Breast epithelium (tissue), 4 donors: ENCODE results near the gene TCL1A. TPM values are rescaled to one million over a fixed set of nuclear protein-coding genes. Genes with fewer than 3 reads are reported as not detected.
"Not testable (repeated sequence)": the region's sequence is repeated elsewhere in the genome, so short reads cannot be mapped to it uniquely, and the experiment has no call there.

Source experiments
- DNase-seq, 2 donors: peaks; one replicate each; pipeline ENCODE4 v3.0.0-alpha.2; 2019; ENCODE audit warnings: low spot score in 2 of 2
- H3K27ac ChIP-seq, 2 donors: fragments of 200-600 bp; sonication (generic) in 1 of 2; one replicate each; pipeline ENCODE4 v1.5.1; 2016 to 2019; ENCODE audit warnings: mild to moderate bottlenecking in 1 of 2
- H3K27me3 ChIP-seq, 2 donors: fragments of 200-600 bp; sonication (generic) in 1 of 2; one replicate each; pipeline versions ENCODE4 v1.5.1 to v1.6.0; 2017 to 2019; ENCODE audit warnings: control low read depth in 1 of 2, mild to moderate bottlenecking in 1 of 2
- H3K36me3 ChIP-seq: fragments of 200-600 bp; one replicate; pipeline ENCODE4 v1.5.1; 2019
- H3K4me1 ChIP-seq, 2 donors: fragments of 200-600 bp; sonication (generic); one replicate each; pipeline ENCODE4 v1.5.1; 2016 to 2019; ENCODE audit warnings: control low read depth in 1 of 2
- H3K4me3 ChIP-seq, 3 donors: fragments of 200-600 bp; sonication (generic); 1 replicate in 2 of 3; 2 replicates in 1 of 3; pipeline ENCODE4 v1.5.1; 2016 to 2019; ENCODE audit warnings: mild to moderate bottlenecking in 3 of 3, moderate library complexity in 2 of 3
- H3K9me3 ChIP-seq, 2 donors: fragments of 200-600 bp; sonication (generic) in 1 of 2; one replicate each; pipeline ENCODE4 v1.5.1; 2016 to 2019; ENCODE audit warnings: control low read depth in 1 of 2
- CTCF ChIP-seq, 3 donors: fragments of 450-650 bp; IDR thresholded peaks; one replicate each; pipeline ENCODE4 v1.5.1; 2016 to 2017; ENCODE audit warnings: antibody characterized with exemption in 3 of 3, mild to moderate bottlenecking in 3 of 3, moderate library complexity in 3 of 3
- POLR2A ChIP-seq: fragments of 450-650 bp; IDR thresholded peaks from one replicate; pipeline ENCODE4 v1.6.1; 2016; ENCODE audit warnings: antibody characterized with exemption, mild to moderate bottlenecking, moderate library complexity
- POLR2AphosphoS5 ChIP-seq, 3 donors: sonication (generic); formaldehyde crosslinking; IDR thresholded peaks; one replicate each; pipeline ENCODE4 v1.6.1; 2017; ENCODE audit warnings: antibody characterized with exemption in 3 of 3
- intact Hi-C: fragments of 100-400 bp; cut with DNase I; formaldehyde crosslinking; loops from one replicate; pipeline ENCODE4 v1.15.1; 2023; ENCODE audit warnings: low total_unique reads
- total RNA-seq, 3 donors: library from RNA; depleted of rRNA; stranded (reverse); fragments of >200 nt; gene quantifications; one replicate each; pipeline ENCODE4 v1.1.0, GENCODE V29; 2016

The TCL1A gene
- total RNA-seq, 3 donors from 2014 or later, result not detected

GRCh38 chr14:95733212-95733611 lies 19.3 kb upstream of the TCL1A start:
- DNase-seq, result no peak
- H3K27me3 ChIP-seq, result no peaks in the 10 kb centered on the region
- intact Hi-C loops, result no loop called here

GRCh38 chr14:95730126-95730525 lies 16.2 kb upstream of the TCL1A start:
- no peak for TF ChIP-seq POLR2AphosphoS5 (IDR thresholded peaks at IDR 0.05)
- no peak for TF ChIP-seq CTCF (IDR thresholded peaks at IDR 0.05)
- no peak for TF ChIP-seq POLR2A
- Histone ChIP-seq H3K36me3 (no peaks in the 10 kb centered on the region), H3K27me3 (no peaks in the 10 kb centered on the region), H3K4me1 (no peaks in the 10 kb centered on the region), H3K9me3 (no peaks in the 10 kb centered on the region), H3K4me3 (no peak overlapping the region), H3K27ac (no peak overlapping the region)
- DNase-seq, result no peak
- intact Hi-C loops, result no loop called here

More at GRCh38 chr14:95733212-95733611, 19.3 kb upstream of the TCL1A start:
- no peak overlapping the region for H3K4me3 ChIP-seq
- no peaks in the 10 kb centered on the region for H3K4me1 ChIP-seq
- no peak overlapping the region for H3K27ac ChIP-seq
- H3K36me3 ChIP-seq, result no peaks in the 10 kb centered on the region
- H3K9me3 ChIP-seq, result no peaks in the 10 kb centered on the region
- TF ChIP-seq POLR2A (no peak), POLR2AphosphoS5 (IDR thresholded peaks at IDR 0.05) (no peak), CTCF (IDR thresholded peaks at IDR 0.05) (no peak)

GRCh38 chr14:95729402-95730028 lies 15.6 kb upstream of the TCL1A start:
- DNase-seq, H3K4me1 ChIP-seq, H3K27ac ChIP-seq, H3K4me3 ChIP-seq, H3K9me3 ChIP-seq, intact Hi-C loops, H3K27me3 ChIP-seq, H3K36me3 ChIP-seq: not testable (repeated sequence)

GRCh38 chr14:95727056-95727700 lies 13.3 kb upstream of the TCL1A start:
- Histone ChIP-seq H3K4me3 (no peak overlapping the region), H3K9me3 (peaks cover 12 to 21% of the 10 kb centered on the region in 2 donors), H3K27me3 (no peaks in the 10 kb centered on the region), H3K4me1 (no peaks in the 10 kb centered on the region), H3K36me3 (no peaks in the 10 kb centered on the region), H3K27ac (no peak overlapping the region)
- TF ChIP-seq CTCF (IDR thresholded peaks at IDR 0.05), result no peak
- TF ChIP-seq POLR2AphosphoS5 (IDR thresholded peaks at IDR 0.05), result no peak
- TF ChIP-seq POLR2A, result no peak
- intact Hi-C loops, result no loop called here
- DNase-seq, result no peak

GRCh38 chr14:95725685-95726336 lies 11.9 kb upstream of the TCL1A start:
- intact Hi-C loops, result no loop called here
- H3K36me3 ChIP-seq, result no peaks in the 10 kb centered on the region
- H3K27me3 ChIP-seq, result no peaks in the 10 kb centered on the region
- no peaks in the 10 kb centered on the region for H3K4me1 ChIP-seq
- no peak overlapping the region for H3K4me3 ChIP-seq
- peaks cover 20 to 33% of the 10 kb centered on the region in 2 donors for H3K9me3 ChIP-seq
- no peak for DNase-seq
- H3K27ac ChIP-seq, result no peak overlapping the region
- no peak for TF ChIP-seq POLR2AphosphoS5 (IDR thresholded peaks at IDR 0.05)
- TF ChIP-seq POLR2A, result no peak
- TF ChIP-seq CTCF (IDR thresholded peaks at IDR 0.05), result no peak
